ENCODE measurements around the gene ATP10B. TPM values are rescaled to one million over a fixed set of nuclear protein-coding genes. Genes with fewer than 3 reads are reported as not detected.

The ATP10B gene
- total and polyA plus RNA-seq, 10 of the 15 experiments (the other 5 are each of a cell fraction or from before 2014, with no cell fraction given), result not detected

- Histone ChIP-seq H3K36me3 (ENCODE audit: control insufficient read depth in 2 of 2, insufficient read depth in 2 of 2, low read length in 1 of 2) (no peaks in the 10 kb centered on the region), H3K9me3 (replicated peaks; ENCODE audit: control insufficient read depth, insufficient read depth, low read length) (no peaks in the 10 kb centered on the region), H3K79me2 (ENCODE audit: control insufficient read depth, insufficient read depth, low read length) (no peaks in the 10 kb centered on the region), H3K27me3 (replicated peaks in 1 of 2; ENCODE audit: control insufficient read depth in 2 of 2, insufficient read depth in 2 of 2, low read length in 1 of 2) (no peaks in the 10 kb centered on the region; a peak in 1 of 4 replicates), H2AFZ (ENCODE audit: control insufficient read depth, low read depth, low read length) (no peak overlapping the region), H3K27ac (ENCODE audit: control insufficient read depth, insufficient read depth) (no peak overlapping the region), H3K4me2 (ENCODE audit: control insufficient read depth, insufficient read depth) (no peak overlapping the region), H3K9ac (ENCODE audit: control insufficient read depth, insufficient read depth, low read length) (no peak overlapping the region), H3K4me3 (no peak overlapping the region), H3K4me1 (ENCODE audit: control insufficient read depth, insufficient read depth, low read length) (no peaks in the 10 kb centered on the region), H4K20me1 (ENCODE audit: control insufficient read depth, insufficient read depth) (no peaks in the 10 kb centered on the region)
- intact Hi-C loops (cut with micrococcal nuclease; ENCODE audit: unreplicated experiment), result no loop called here
- POLR2A ChIA-PET, result no interaction called here
- 39% methylated on average over 9 of the region's 9 CpGs for WGBS (ENCODE audit: insufficient coverage, insufficient replicate concordance, low lambda C conversion rate, missing lambda C conversion rate)
- CTCF ChIA-PET, result no interaction called here
- RAD21 ChIA-PET (ENCODE audit: unreplicated experiment), result no interaction called here
- DNase-seq (ENCODE audit: low read depth, low spot score) (no peak), FAIRE-seq (no peak), ATAC-seq (no peak)
- BruUV-seq (replicated peaks), result no TSS peak
- TF ChIP-seq SREBF1 (IDR thresholded peaks at IDR 0.05; ENCODE audit: low read length), result no peak
- no peak for TF ChIP-seq TCF3 (IDR thresholded peaks at IDR 0.05; ENCODE audit: borderline replicate concordance, insufficient read depth, low read depth, low read length)
- no peak for TF ChIP-seq GABPA (IDR thresholded peaks at IDR 0.05; ENCODE audit: low read depth)
- no peak for TF ChIP-seq DPF2 (IDR thresholded peaks at IDR 0.05)
- TF ChIP-seq CREM (IDR thresholded peaks at IDR 0.05; ENCODE audit: low read depth), result no peak
- TF ChIP-seq BRCA1 (IDR thresholded peaks at IDR 0.05; ENCODE audit: low read depth, low read length), result no peak
- TF ChIP-seq JUND (IDR thresholded peaks at IDR 0.05; ENCODE audit: low read depth, low read length), result no peak
- TF ChIP-seq BHLHE40 (IDR thresholded peaks at IDR 0.05; ENCODE audit: borderline replicate concordance in 1 of 2, low read depth in 2 of 2, low read length in 1 of 2), result no peak
- TF ChIP-seq ZBTB11 (CRISPR knock-in tag; IDR thresholded peaks at IDR 0.05), result no peak
- no peak for TF ChIP-seq CBX3 (IDR thresholded peaks at IDR 0.05; ENCODE audit: borderline replicate concordance, low read depth)
- in situ Hi-C loops (cut with MboI), result no loop called here
- SMC1A ChIA-PET (ENCODE audit: uncharacterized antibody, unreplicated experiment), result no interaction called here
Measured at GRCh38 chr5:160620401-160620800, 231.6 kb downstream of the ATP10B start.

All from GM12878 (cell line).